Smooth muscle cell (in vitro differentiated cells): ENCODE results near the gene CRIM1. TPM values are rescaled to one million over a fixed set of nuclear protein-coding genes. Genes with fewer than 3 reads are reported as not detected.
A peak's percentile ranks its signal among the peaks of the same experiment; 100 is the strongest.

ENCODE experiments used
- DNase-seq: peaks from one replicate; lab custom pipeline; 2025; ENCODE audit not compliant: unreplicated experiment; lab: John Stamatoyannopoulos, UW
- H2AFZ ChIP-seq: fragments of 200-600 bp; sonication (generic); 2 replicates; pipeline ENCODE4 v1.6.0; 2016; ENCODE audit warnings: antibody characterized with exemption, low read depth, mild to moderate bottlenecking
- H3F3A ChIP-seq: fragments of 200-600 bp; sonication (generic); 2 replicates; pipeline ENCODE4 v1.6.0; 2017; ENCODE audit warnings: antibody characterized with exemption, low read depth
- H3K27ac ChIP-seq: fragments of 200-600 bp; sonication (generic); 2 replicates; pipeline ENCODE4 v1.5.1; 2016; ENCODE audit warnings: low read depth, mild to moderate bottlenecking
- H3K27me3 ChIP-seq: fragments of 200-600 bp; sonication (generic); 2 replicates; pipeline ENCODE4 v1.6.1; 2016; ENCODE audit warnings: low read depth, mild to moderate bottlenecking
- H3K36me3 ChIP-seq: fragments of 200-600 bp; sonication (generic); 2 replicates; pipeline ENCODE4 v1.5.1; 2016; ENCODE audit warnings: low read depth
- H3K4me1 ChIP-seq: fragments of 200-600 bp; sonication (generic); 2 replicates; pipeline ENCODE4 v1.5.1; 2016; ENCODE audit warnings: low read depth
- H3K4me2 ChIP-seq: fragments of 200-600 bp; sonication (generic); 2 replicates; pipeline ENCODE4 v1.6.0; 2016; ENCODE audit warnings: mild to moderate bottlenecking
- H3K4me3 ChIP-seq: fragments of 200-600 bp; sonication (generic); 2 replicates; pipeline ENCODE4 v1.5.1; 2016; ENCODE audit warnings: mild to moderate bottlenecking
- H3K79me2 ChIP-seq: fragments of 200-600 bp; sonication (generic); 2 replicates; pipeline ENCODE4 v1.6.0; 2016; ENCODE audit warnings: low read depth, mild to moderate bottlenecking
- H3K9ac ChIP-seq: fragments of 200-600 bp; sonication (generic); 2 replicates; pipeline ENCODE4 v1.6.0; 2016; ENCODE audit warnings: low read depth
- H3K9me3 ChIP-seq: fragments of 200-600 bp; sonication (generic); replicated peaks from 2 replicates; pipeline ENCODE4 v1.5.1; 2016; ENCODE audit warnings: low read depth
- H4K20me1 ChIP-seq: fragments of 200-600 bp; sonication (generic); 2 replicates; pipeline ENCODE4 v1.6.0; 2016; ENCODE audit warnings: low read depth
- CTCF ChIP-seq: fragments of 200-600 bp; sonication (generic); IDR thresholded peaks from 2 replicates; pipeline ENCODE4 v1.5.1; 2017; ENCODE audit warnings: borderline replicate concordance, mild to moderate bottlenecking, antibody characterized with exemption; ENCODE audit not compliant: insufficient read depth, poor library complexity, severe bottlenecking
- WGBS: methylation state at CpG from one replicate; pipeline ENCODE4 v1.1.7; 2016; ENCODE audit warnings: low lambda C conversion rate; 5-methylcytosine and 5-hydroxymethylcytosine counted together
- polyA plus RNA-seq: library from polyadenylated mRNA; unstranded; fragments of >200 nt; fragmentation: Nextera tagmentation; extraction: Ambion mirVana; gene quantifications from 2 replicates; pipeline ENCODE4 v1.2.1, GENCODE V29; 2016
- total RNA-seq: library from RNA; depleted of rRNA; stranded (reverse); fragments of >200 nt; gene quantifications from 2 replicates; pipeline ENCODE4 v1.2.3, GENCODE V29; 2014

Gene CRIM1
- total and polyA plus RNA-seq, 2 experiments from 2014 or later: 10.1 to 28.0 TPM

DNA sequence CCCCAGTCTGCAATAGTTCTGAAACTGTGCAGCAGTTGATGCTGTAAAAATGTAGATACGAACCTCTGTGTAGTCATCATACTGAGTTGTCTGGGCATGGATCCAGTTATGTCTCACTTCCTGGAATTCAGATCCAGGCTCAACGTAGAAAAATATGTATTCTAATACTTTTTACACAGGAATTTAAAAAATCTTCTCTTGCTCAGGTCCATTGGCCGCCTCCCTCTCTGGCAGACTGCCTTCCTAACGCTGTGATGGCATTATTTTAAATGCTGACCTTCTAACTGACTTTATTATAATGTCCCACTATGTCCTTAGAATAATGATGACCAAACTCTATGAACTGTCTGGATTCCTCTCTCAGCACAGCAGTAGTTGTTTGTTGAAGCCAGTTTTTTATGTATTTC is 122.8 kb downstream of the CRIM1 start:
- DNase-seq: no peak
- 23% methylated on average over 4 of the region's 4 CpGs for WGBS
- Histone ChIP-seq H3K9ac (peak overlapping the region; percentile 18), H3K4me1 (peaks cover 3% of the 10 kb centered on the region), H3K27me3 (no peaks in the 10 kb centered on the region), H3K27ac (peak overlapping the region; percentile 79), H3K4me3 (no peak overlapping the region), H3K36me3 (peaks cover 15% of the 10 kb centered on the region), H4K20me1 (no peaks in the 10 kb centered on the region), H3F3A (peaks cover 5% of the 10 kb centered on the region), H3K79me2 (no peaks in the 10 kb centered on the region), H2AFZ (no peak overlapping the region), H3K4me2 (peak overlapping the region; percentile 67), H3K9me3 (peaks cover 13% of the 10 kb centered on the region)
- TF ChIP-seq CTCF: no peak

- Histone ChIP-seq H4K20me1 (no peaks in the 10 kb centered on the region), H3K27me3 (no peaks in the 10 kb centered on the region), H3K79me2 (no peaks in the 10 kb centered on the region), H3K9me3 (peaks cover 13% of the 10 kb centered on the region), H2AFZ (no peak overlapping the region), H3K27ac (peak overlapping the region; percentile 79), H3F3A (peaks cover 5% of the 10 kb centered on the region), H3K4me1 (peaks cover 3% of the 10 kb centered on the region), H3K4me3 (no peak overlapping the region), H3K4me2 (peak overlapping the region; percentile 67), H3K9ac (no peak overlapping the region), H3K36me3 (peaks cover 13% of the 10 kb centered on the region)
- WGBS: 78% methylated on average over 4 of the region's 4 CpGs
- no peak for TF ChIP-seq CTCF
- DNase-seq: no peak
Observed at GRCh38 chr2:36478999-36479398, 123.4 kb downstream of the CRIM1 start.

- H3K27ac ChIP-seq: no peak overlapping the region
- peaks cover 3% of the 10 kb centered on the region for H3K4me1 ChIP-seq
Observed at GRCh38 chr2:36479406-36479805, 123.8 kb downstream of the CRIM1 start.

More at GRCh38 chr2:36479406-36479805, 123.8 kb downstream of the CRIM1 start:
- Histone ChIP-seq H3K79me2 (no peaks in the 10 kb centered on the region), H3K9ac (no peak overlapping the region), H3K4me3 (no peak overlapping the region), H3K27me3 (no peaks in the 10 kb centered on the region), H3F3A (peaks cover 5% of the 10 kb centered on the region), H3K36me3 (peaks cover 13% of the 10 kb centered on the region), H4K20me1 (no peaks in the 10 kb centered on the region), H3K4me2 (no peak overlapping the region), H3K9me3 (peaks cover 13% of the 10 kb centered on the region), H2AFZ (no peak overlapping the region)
- WGBS: 97% methylated on average over 16 of the region's 16 CpGs
- no peak for DNase-seq
- TF ChIP-seq CTCF: no peak
